ENCODE data around the gene GNG7. TPM values are rescaled to one million over a fixed set of nuclear protein-coding genes. Genes with fewer than 3 reads are reported as not detected.
"Not testable (repeated sequence)": the region's sequence is repeated elsewhere in the genome, so short reads cannot be mapped to it uniquely, and the experiment has no call there.

Gene GNG7
- total RNA-seq, 1 donor from 2014 or later: 7.7 TPM

DNA sequence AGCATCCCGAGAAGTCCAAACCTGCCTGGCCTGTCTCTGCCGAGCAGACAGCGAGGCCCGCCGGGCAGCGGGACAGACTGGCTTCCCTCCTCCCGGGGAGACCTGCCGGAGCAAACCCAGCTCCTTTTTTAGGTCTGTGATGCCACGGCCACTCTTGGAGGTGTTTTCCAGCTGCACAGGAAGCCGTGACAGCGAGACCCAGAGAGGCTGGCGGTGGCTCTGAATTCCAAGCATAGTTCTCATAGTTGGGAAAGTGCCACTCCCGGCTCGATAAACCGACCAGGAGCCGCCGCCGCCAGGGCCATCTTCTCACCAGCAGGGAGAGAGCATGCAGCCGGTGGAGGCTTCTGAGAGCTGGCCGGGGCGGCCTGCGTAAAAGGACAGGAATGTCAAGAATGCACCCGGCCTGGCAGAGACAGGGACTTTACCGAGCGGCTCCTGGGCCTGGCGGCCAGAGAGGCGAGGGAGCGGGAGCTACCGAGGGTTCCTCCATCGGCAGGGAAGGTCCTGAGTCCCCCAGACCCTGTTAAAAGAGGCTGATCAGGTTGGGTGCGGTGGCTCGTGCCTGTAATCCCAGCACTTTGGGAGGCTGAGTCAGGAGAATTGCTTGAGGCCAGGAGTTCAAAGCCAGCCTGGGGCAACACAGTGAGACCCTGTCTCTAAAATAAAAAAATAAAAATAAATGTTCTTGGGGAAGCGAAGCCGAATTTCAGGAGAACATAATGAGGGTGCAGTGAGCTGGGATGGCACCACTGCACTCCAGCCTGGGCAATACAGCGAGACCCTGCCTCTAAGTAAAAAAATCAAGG lies 161.6 kb downstream of the GNG7 start:
- H3K27ac Mint-ChIP-seq (ENCODE audit: unreplicated experiment): peak overlapping the region; percentile 74
- H3K4me3 Mint-ChIP-seq (ENCODE audit: unreplicated experiment): no peak overlapping the region
- H3K9me3 Mint-ChIP-seq (ENCODE audit: unreplicated experiment): no peaks in the 10 kb centered on the region
- no peak for TF ChIP-seq CTCF (IDR thresholded peaks at IDR 0.05; ENCODE audit: unreplicated experiment)
- peak; percentile 89 for DNase-seq (ENCODE audit: low spot score)
- peaks cover 12% of the 10 kb centered on the region for H3K27me3 Mint-ChIP-seq (ENCODE audit: unreplicated experiment)
- H3K36me3 Mint-ChIP-seq (ENCODE audit: low read depth, unreplicated experiment): no peaks in the 10 kb centered on the region
- H3K4me1 Mint-ChIP-seq (ENCODE audit: unreplicated experiment): peaks cover 15% of the 10 kb centered on the region

- DNase-seq (ENCODE audit: low spot score): no peak
- Mint-ChIP-seq H3K27me3 (ENCODE audit: unreplicated experiment) (peaks cover 9% of the 10 kb centered on the region), H3K36me3 (ENCODE audit: low read depth, unreplicated experiment) (no peaks in the 10 kb centered on the region), H3K9me3 (ENCODE audit: unreplicated experiment) (no peaks in the 10 kb centered on the region), H3K4me1 (ENCODE audit: unreplicated experiment) (peaks cover 15% of the 10 kb centered on the region), H3K4me3 (ENCODE audit: unreplicated experiment) (no peak overlapping the region), H3K27ac (ENCODE audit: unreplicated experiment) (peak overlapping the region; percentile 13)
- no peak for TF ChIP-seq CTCF (IDR thresholded peaks at IDR 0.05; ENCODE audit: unreplicated experiment)
Measured at GRCh38 chr19:2540251-2540645, 162.2 kb downstream of the GNG7 start.

DNA sequence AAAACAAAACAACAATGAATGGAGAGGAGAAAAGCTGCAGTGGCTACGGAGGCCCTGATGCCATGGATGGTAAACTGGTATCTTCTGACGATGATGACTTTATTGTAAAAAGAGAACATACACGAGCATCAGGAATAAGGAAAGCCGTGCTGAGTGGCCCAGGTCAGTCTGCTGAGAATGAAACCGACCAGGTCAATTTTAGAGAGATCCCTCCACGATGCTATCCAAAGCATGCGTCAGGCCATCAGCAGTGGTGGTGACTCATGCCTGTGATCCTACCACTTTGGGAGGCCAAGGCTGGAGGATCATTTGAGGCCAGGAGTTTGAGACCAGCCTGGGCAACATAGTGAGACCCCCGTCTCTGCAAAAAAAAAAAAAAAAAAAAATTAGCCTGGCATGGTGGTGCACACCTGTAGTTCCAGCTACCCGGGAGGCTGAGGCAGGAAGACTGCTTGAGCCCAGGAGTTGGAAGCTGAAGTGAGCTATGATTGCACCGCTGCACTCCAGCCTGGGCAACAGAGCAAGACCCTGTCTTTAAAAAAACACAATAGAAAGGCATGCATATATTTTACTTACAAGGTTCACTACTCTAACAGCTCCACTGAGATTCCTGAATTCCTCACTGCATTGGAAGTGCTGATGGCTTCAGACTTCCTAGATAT lies 164.3 kb downstream of the GNG7 start:
- Mint-ChIP-seq H3K4me3 (ENCODE audit: unreplicated experiment) (no peak overlapping the region), H3K9me3 (ENCODE audit: unreplicated experiment) (no peaks in the 10 kb centered on the region), H3K27me3 (ENCODE audit: unreplicated experiment) (peaks cover 9% of the 10 kb centered on the region), H3K4me1 (ENCODE audit: unreplicated experiment) (peaks cover 10% of the 10 kb centered on the region), H3K36me3 (ENCODE audit: low read depth, unreplicated experiment) (no peaks in the 10 kb centered on the region), H3K27ac (ENCODE audit: unreplicated experiment) (no peak overlapping the region)
- TF ChIP-seq CTCF (IDR thresholded peaks at IDR 0.05; ENCODE audit: unreplicated experiment): no peak
- no peak for DNase-seq (ENCODE audit: low spot score)

- H3K27ac Mint-ChIP-seq (ENCODE audit: unreplicated experiment); H3K4me1 Mint-ChIP-seq (ENCODE audit: unreplicated experiment): not testable (repeated sequence)
Measured at GRCh38 chr19:2537584-2537983, 164.9 kb downstream of the GNG7 start.

GRCh38 chr19:2536461-2536860 lies 166.0 kb downstream of the GNG7 start:
- no peak for DNase-seq (ENCODE audit: low spot score)
- TF ChIP-seq CTCF (IDR thresholded peaks at IDR 0.05; ENCODE audit: unreplicated experiment): no peak
- Mint-ChIP-seq H3K27me3 (ENCODE audit: unreplicated experiment) (peaks cover 4% of the 10 kb centered on the region), H3K36me3 (ENCODE audit: low read depth, unreplicated experiment) (no peaks in the 10 kb centered on the region), H3K9me3 (ENCODE audit: unreplicated experiment) (no peaks in the 10 kb centered on the region), H3K4me3 (ENCODE audit: unreplicated experiment) (no peak overlapping the region), H3K27ac (ENCODE audit: unreplicated experiment) (no peak overlapping the region), H3K4me1 (ENCODE audit: unreplicated experiment) (no peaks in the 10 kb centered on the region)

More at GRCh38 chr19:2537584-2537983, 164.9 kb downstream of the GNG7 start:
- H3K4me3 Mint-ChIP-seq (ENCODE audit: unreplicated experiment); H3K9me3 Mint-ChIP-seq (ENCODE audit: unreplicated experiment); DNase-seq (ENCODE audit: low spot score); H3K36me3 Mint-ChIP-seq (ENCODE audit: low read depth, unreplicated experiment); H3K27me3 Mint-ChIP-seq (ENCODE audit: unreplicated experiment): not testable (repeated sequence)

Data from endothelial cell (in vitro differentiated cells).